ENCODE results near the gene UBR1. TPM values are rescaled to one million over a fixed set of nuclear protein-coding genes. Genes with fewer than 3 reads are reported as not detected.

The UBR1 gene
- total and polyA plus RNA-seq, 2 experiments from 2014 or later: 17.2 to 19.6 TPM

DNA sequence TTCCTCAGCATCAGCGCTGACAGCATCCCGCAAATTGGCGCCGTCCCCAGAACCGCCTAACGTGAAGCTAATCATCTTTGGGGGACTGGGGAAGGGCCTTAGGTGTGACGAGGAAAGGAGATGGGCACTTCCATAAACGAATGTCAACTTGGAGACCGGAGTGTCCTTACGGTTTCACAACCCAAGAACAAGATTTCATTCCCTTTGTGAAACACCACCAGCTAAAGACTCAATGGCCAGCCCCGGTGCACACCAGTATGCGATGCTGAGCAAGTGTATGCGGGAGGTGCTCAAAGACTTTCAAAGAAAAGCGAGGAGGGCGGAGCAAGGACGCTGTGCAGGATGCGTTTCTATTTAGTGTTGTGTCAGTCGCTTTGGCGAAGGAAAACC is 184.5 kb downstream of the UBR1 start (continued):
- TF ChIP-seq STAT1 (IDR thresholded peaks at IDR 0.05; ENCODE audit: unreplicated experiment) (no peak), EZH2phosphoT487 (IDR thresholded peaks at IDR 0.05; ENCODE audit: unreplicated experiment) (no peak), NANOG (IDR thresholded peaks at IDR 0.05; ENCODE audit: borderline replicate concordance) (no peak), POLR2AphosphoS5 (IDR thresholded peaks at IDR 0.05; ENCODE audit: low read depth) (no peak)
- TF ChIP-seq, protein P1, sequence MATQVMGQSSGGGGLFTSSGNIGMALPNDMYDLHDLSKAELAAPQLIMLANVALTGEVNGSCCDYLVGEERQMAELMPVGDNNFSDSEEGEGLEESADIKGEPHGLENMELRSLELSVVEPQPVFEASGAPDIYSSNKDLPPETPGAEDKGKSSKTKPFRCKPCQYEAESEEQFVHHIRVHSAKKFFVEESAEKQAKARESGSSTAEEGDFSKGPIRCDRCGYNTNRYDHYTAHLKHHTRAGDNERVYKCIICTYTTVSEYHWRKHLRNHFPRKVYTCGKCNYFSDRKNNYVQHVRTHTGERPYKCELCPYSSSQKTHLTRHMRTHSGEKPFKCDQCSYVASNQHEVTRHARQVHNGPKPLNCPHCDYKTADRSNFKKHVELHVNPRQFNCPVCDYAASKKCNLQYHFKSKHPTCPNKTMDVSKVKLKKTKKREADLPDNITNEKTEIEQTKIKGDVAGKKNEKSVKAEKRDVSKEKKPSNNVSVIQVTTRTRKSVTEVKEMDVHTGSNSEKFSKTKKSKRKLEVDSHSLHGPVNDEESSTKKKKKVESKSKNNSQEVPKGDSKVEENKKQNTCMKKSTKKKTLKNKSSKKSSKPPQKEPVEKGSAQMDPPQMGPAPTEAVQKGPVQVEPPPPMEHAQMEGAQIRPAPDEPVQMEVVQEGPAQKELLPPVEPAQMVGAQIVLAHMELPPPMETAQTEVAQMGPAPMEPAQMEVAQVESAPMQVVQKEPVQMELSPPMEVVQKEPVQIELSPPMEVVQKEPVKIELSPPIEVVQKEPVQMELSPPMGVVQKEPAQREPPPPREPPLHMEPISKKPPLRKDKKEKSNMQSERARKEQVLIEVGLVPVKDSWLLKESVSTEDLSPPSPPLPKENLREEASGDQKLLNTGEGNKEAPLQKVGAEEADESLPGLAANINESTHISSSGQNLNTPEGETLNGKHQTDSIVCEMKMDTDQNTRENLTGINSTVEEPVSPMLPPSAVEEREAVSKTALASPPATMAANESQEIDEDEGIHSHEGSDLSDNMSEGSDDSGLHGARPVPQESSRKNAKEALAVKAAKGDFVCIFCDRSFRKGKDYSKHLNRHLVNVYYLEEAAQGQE (IDR thresholded peaks at IDR 0.05; ENCODE audit: unreplicated experiment): no peak
- TF ChIP-seq, protein P2, sequence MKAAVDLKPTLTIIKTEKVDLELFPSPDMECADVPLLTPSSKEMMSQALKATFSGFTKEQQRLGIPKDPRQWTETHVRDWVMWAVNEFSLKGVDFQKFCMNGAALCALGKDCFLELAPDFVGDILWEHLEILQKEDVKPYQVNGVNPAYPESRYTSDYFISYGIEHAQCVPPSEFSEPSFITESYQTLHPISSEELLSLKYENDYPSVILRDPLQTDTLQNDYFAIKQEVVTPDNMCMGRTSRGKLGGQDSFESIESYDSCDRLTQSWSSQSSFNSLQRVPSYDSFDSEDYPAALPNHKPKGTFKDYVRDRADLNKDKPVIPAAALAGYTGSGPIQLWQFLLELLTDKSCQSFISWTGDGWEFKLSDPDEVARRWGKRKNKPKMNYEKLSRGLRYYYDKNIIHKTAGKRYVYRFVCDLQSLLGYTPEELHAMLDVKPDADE (IDR thresholded peaks at IDR 0.05): no peak

DNA sequence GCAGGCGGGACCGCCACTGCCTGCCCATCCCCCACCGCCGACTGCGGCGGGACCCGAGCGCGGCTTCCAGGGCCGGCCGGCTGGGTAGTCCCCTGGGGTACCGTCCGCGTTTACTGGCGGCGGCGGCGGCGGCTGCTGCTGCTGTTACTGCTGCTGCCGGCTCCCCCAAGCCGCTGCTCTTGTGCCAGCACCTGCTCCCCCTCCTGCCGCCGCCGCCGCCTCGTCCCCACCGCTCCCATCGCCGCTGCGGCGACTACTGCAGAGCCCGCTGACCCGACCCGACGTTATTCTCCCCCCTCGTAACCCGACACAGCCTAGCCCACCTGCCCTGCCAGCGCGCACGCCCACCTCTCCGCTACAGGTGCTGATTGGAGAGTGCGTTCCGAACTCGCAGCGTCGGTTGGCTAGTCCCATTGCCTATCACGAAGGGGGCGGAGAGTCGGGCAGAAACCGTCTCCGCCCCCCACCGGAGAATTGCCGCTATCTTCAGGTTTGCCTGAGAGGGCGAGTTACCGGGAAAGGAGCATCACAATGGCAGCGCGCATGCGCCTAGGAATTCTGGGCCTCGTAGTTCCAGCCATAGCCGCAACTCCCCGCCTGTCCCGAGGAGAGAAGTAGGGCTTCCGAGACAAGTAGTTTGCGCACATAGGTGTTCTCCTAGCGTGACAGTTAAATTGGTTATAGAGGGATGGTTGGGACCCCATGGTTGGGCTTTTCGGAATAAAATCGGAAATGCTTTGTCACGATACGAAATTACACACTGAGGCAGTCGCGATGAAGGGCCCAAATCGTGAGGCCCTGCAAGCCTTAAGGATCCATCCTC is 185.1 kb downstream of the UBR1 start, which contains the start of gene TTBK2:
TTBK2 (minus strand) TSS at position 260 of the 823 bp plus-strand sequence. CDS start 42,161 bp downstream, outside the sequence.
- Histone ChIP-seq H3K27me3 (ENCODE audit: insufficient read depth) (peaks cover 12% of the 10 kb centered on the region; the same call in 1 of the 2 replicates), H4K20me1 (replicated peaks; ENCODE audit: insufficient read depth) (peaks cover 8% of the 10 kb centered on the region; the same call in 1 of the 2 replicates), H3K79me2 (replicated peaks; ENCODE audit: insufficient read depth) (peaks cover 43% of the 10 kb centered on the region), H3K4me3 (peak within 1 kb of the TSS; percentile 89), H3K36me3 (ENCODE audit: insufficient read depth) (no peaks in the 10 kb centered on the region), H2AFZ (peak within 1 kb of the TSS; percentile 98), H3K9me2 (ENCODE audit: insufficient read depth) (no peaks in the 10 kb centered on the region), H3K4me2 (peak within 1 kb of the TSS; percentile 95), H3F3A (replicated peaks; ENCODE audit: low read depth) (no peaks in the 10 kb centered on the region), H3K27ac (ENCODE audit: low read depth) (no peak within 1 kb of the TSS), H3K4me1 (ENCODE audit: insufficient read depth) (peaks cover 4% of the 10 kb centered on the region; the same call in 1 of the 2 replicates)
- peak within 1 kb of the TSS; percentile 98 for H3K4me3 Mint-ChIP-seq
- peaks cover 9% of the 10 kb centered on the region for H3K27me3 Mint-ChIP-seq (ENCODE audit: insufficient read depth, low read depth, poor library complexity)
- DNase-seq (ENCODE audit: low spot score) (peak; percentile 99), ATAC-seq (peak; percentile 98)
- H3K4me1 Mint-ChIP-seq: peaks cover 16% of the 10 kb centered on the region
- peak within 1 kb of the TSS; percentile 66; the same call in 1 of the 2 replicates for H3K27ac Mint-ChIP-seq
- H3K36me3 Mint-ChIP-seq (ENCODE audit: low read depth): no peaks in the 10 kb centered on the region
- TF ChIP-seq POLR2AphosphoS5 (IDR thresholded peaks at IDR 0.05; ENCODE audit: low read depth): peak; percentile 82
- no peak for TF ChIP-seq STAT1 (IDR thresholded peaks at IDR 0.05; ENCODE audit: unreplicated experiment)
- TF ChIP-seq, protein P2 (IDR thresholded peaks at IDR 0.05): peak; percentile 64; the same call in 1 of the 2 replicates
- peak; percentile 77 for TF ChIP-seq CREB1 (CRISPR knock-in tag; IDR thresholded peaks at IDR 0.05; ENCODE audit: low read depth)
- no peaks in the 10 kb centered on the region for H3K9me3 Mint-ChIP-seq
